Natural killer cell (primary cell): ENCODE data around the gene TK2. TPM values are rescaled to one million over a fixed set of nuclear protein-coding genes. Genes with fewer than 3 reads are reported as not detected.

Source experiments
- ATAC-seq, 3 donors: fragments of 150-1000 bp in 2 of 3; fragments of 200-7000 bp in 1 of 3; cut with Tn5 transposase; 1 replicate in 1 of 3; 2 replicates in 2 of 3; pipeline ENCODE4 v1.10.0; 2021; ENCODE audit warnings: mild to moderate bottlenecking in 2 of 3, moderate library complexity in 2 of 3
- DNase-seq, 2 donors: peaks; one replicate each; pipeline versions ENCODE4 v3.0.0 to v3.0.0-alpha.2; 2013 to 2021; ENCODE audit warnings: mixed read lengths in 1 of 2
- H3K27ac ChIP-seq: one replicate; pipeline ENCODE4 v1.5.1; 2013; ENCODE audit warnings: mild to moderate bottlenecking, low read length
- H3K27me3 ChIP-seq: one replicate; pipeline ENCODE4 v1.6.1; 2013; ENCODE audit warnings: low read length; ENCODE audit not compliant: control insufficient read depth, insufficient read depth
- H3K36me3 ChIP-seq: one replicate; pipeline ENCODE4 v1.6.1; 2013; ENCODE audit warnings: low read length; ENCODE audit not compliant: control insufficient read depth, insufficient read depth
- H3K4me1 ChIP-seq: one replicate; pipeline ENCODE4 v1.6.1; 2013; ENCODE audit warnings: low read length; ENCODE audit not compliant: control insufficient read depth, insufficient read depth
- H3K4me3 ChIP-seq: one replicate; pipeline ENCODE4 v1.5.1; 2013; ENCODE audit warnings: low read length
- H3K9me3 ChIP-seq: one replicate; pipeline ENCODE4 v1.6.1; 2013; ENCODE audit warnings: low read length; ENCODE audit not compliant: control insufficient read depth, insufficient read depth
- H3K27ac Mint-ChIP-seq, 2 donors: one replicate each; pipeline ENCODE4 v1.8.0; 2022; ENCODE audit warnings: mild to moderate bottlenecking in 2 of 2, mixed read lengths in 2 of 2, moderate library complexity in 1 of 2
- H3K27me3 Mint-ChIP-seq, 2 donors: one replicate each; pipeline ENCODE4 v1.8.0; 2022; ENCODE audit warnings: low read depth in 2 of 2, mixed read lengths in 2 of 2
- H3K36me3 Mint-ChIP-seq: one replicate; pipeline ENCODE4 v1.8.0; 2022; ENCODE audit warnings: mixed read lengths
- H3K4me1 Mint-ChIP-seq, 2 donors: one replicate each; pipeline ENCODE4 v1.8.0; 2022; ENCODE audit warnings: mixed read lengths in 2 of 2
- H3K4me3 Mint-ChIP-seq: one replicate; pipeline ENCODE4 v1.8.0; 2022; ENCODE audit warnings: mild to moderate bottlenecking, moderate library complexity, mixed read lengths
- H3K9me3 Mint-ChIP-seq, 2 donors: one replicate each; pipeline ENCODE4 v1.8.0; 2022; ENCODE audit warnings: mixed read lengths in 2 of 2
- CTCF ChIP-seq: fragments of 200-600 bp; IDR thresholded peaks from one replicate; pipeline ENCODE4 v1.8.0; 2022; ENCODE audit warnings: antibody characterized with exemption
- WGBS: methylation state at CpG from one replicate; pipeline ENCODE4 v1.1.7; 2013; ENCODE audit warnings: missing lambda C conversion rate; ENCODE audit not compliant: insufficient coverage; 5-methylcytosine and 5-hydroxymethylcytosine counted together
- intact Hi-C: fragments of 100-400 bp; cut with micrococcal nuclease; formaldehyde crosslinking; loops from one replicate; pipeline ENCODE4 v1.14.2; 2022
- total RNA-seq, 4 donors: library from RNA; stranded (reverse); fragments of 120-200 nt in 1 of 4; gene quantifications; one replicate each; pipeline versions ENCODE4 v1.2.3 to v1.2.4, GENCODE V29; 2013 to 2022

Gene TK2
- total RNA-seq, 3 donors from 2014 or later (not counting 1 experiment from before 2014, with no cell fraction given): 18.8 to 25.8 (median 25.1) TPM

- no peak overlapping the region for H3K4me3 Mint-ChIP-seq
- no peaks in the 10 kb centered on the region for H3K36me3 ChIP-seq
- H3K9me3 ChIP-seq: no peaks in the 10 kb centered on the region
- 92% methylated on average over 12 of the region's 12 CpGs for WGBS
- DNase-seq (no peak), ATAC-seq (no peak)
- H3K27ac ChIP-seq: no peak overlapping the region
- no peak for TF ChIP-seq CTCF
- intact Hi-C loops: no loop called here
- H3K4me1 ChIP-seq: peaks cover 23% of the 10 kb centered on the region
- no peaks in the 10 kb centered on the region for H3K27me3 ChIP-seq
- no peak overlapping the region for H3K27ac Mint-ChIP-seq
- no peaks in the 10 kb centered on the region for H3K27me3 Mint-ChIP-seq
- no peaks in the 10 kb centered on the region for H3K36me3 Mint-ChIP-seq
- H3K4me1 Mint-ChIP-seq: peaks cover 12 to 19% of the 10 kb centered on the region in 2 donors
- H3K4me3 ChIP-seq: no peak overlapping the region
- H3K9me3 Mint-ChIP-seq: no peaks in the 10 kb centered on the region
These were observed 39.0 kb downstream of the TK2 start for GRCh38 chr16:66510711-66511601.

GRCh38 chr16:66510298-66510697 is 39.6 kb downstream of the TK2 start:
- no peak for DNase-seq
- WGBS: 95% methylated on average over 5 of the region's 5 CpGs
- no peak overlapping the region for H3K4me3 Mint-ChIP-seq

GRCh38 chr16:66509576-66509975 is 40.3 kb downstream of the TK2 start:
- no peaks in the 10 kb centered on the region for H3K27me3 Mint-ChIP-seq
- H3K4me3 Mint-ChIP-seq: no peak overlapping the region
- no peaks in the 10 kb centered on the region for H3K36me3 Mint-ChIP-seq
- no peaks in the 10 kb centered on the region for H3K27me3 ChIP-seq
- intact Hi-C loops: no loop called here
- ATAC-seq: no peak
- peaks cover 13% of the 10 kb centered on the region for H3K4me1 ChIP-seq
- DNase-seq: no peak
- 95% methylated on average over 5 of the region's 5 CpGs for WGBS
- H3K36me3 ChIP-seq: no peaks in the 10 kb centered on the region
- H3K4me3 ChIP-seq: no peak overlapping the region
- no peak for TF ChIP-seq CTCF
- no peaks in the 10 kb centered on the region for H3K9me3 Mint-ChIP-seq
- H3K27ac Mint-ChIP-seq: no peak overlapping the region
- peaks cover 0 to 9% of the 10 kb centered on the region in 2 donors for H3K4me1 Mint-ChIP-seq
- H3K9me3 ChIP-seq: no peaks in the 10 kb centered on the region
- H3K27ac ChIP-seq: no peak overlapping the region

More at GRCh38 chr16:66510298-66510697, 39.6 kb downstream of the TK2 start:
- no peak overlapping the region for H3K4me3 ChIP-seq
- no peaks in the 10 kb centered on the region for H3K9me3 ChIP-seq
- no peak for TF ChIP-seq CTCF
- no peak overlapping the region for H3K27ac Mint-ChIP-seq
- H3K27ac ChIP-seq: no peak overlapping the region
- H3K27me3 Mint-ChIP-seq: no peaks in the 10 kb centered on the region
- H3K4me1 ChIP-seq: peaks cover 17% of the 10 kb centered on the region
- H3K4me1 Mint-ChIP-seq: peaks cover 6 to 16% of the 10 kb centered on the region in 2 donors
- H3K27me3 ChIP-seq: no peaks in the 10 kb centered on the region
- ATAC-seq: no peak
- no peaks in the 10 kb centered on the region for H3K9me3 Mint-ChIP-seq
- no peaks in the 10 kb centered on the region for H3K36me3 ChIP-seq
- intact Hi-C loops: no loop called here
- no peaks in the 10 kb centered on the region for H3K36me3 Mint-ChIP-seq
